RCC 7860 (cell line): Measurements from ENCODE around the gene AFAP1.

Source experiments
- DNase-seq: peaks from one replicate; pipeline ENCODE4 v3.0.0-alpha.2; 2015; ENCODE audit warnings: low spot score
- FAIRE-seq: peaks from 2 replicates; lab custom pipeline; 2012; peaks lifted over from hg19 to GRCh38; lab: Jason Lieb, UNC

AFAP1 gene

DNA sequence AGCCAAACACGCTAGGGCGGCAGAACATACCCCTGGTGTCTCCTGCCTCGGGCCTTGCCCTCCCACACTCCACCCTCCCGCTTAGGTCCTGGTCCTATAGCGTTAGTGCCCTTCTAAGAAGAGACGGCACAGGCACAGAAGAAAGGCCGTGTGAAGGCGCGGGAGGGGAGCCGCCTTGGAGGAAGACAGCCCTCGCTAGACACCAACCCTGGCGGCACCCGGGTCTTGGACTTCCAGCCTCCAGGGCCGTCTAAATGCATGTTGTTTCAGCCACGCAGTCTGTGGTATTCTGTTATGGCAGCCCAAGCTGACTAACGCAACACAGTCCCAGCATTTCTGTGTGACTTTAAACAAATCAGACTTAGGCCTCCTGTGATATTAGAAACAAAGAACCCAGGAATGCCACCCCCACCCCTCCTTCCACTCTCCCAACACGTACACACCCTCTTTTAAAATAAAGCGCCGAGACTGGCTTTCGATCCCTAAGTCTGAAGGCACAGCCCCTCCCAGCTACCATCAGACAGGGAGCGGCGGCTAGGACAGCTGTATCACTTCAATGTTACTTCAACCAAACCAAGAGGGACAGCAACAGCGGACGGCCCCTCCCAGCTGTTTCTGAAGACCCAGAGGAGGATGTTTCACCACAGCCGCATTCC is 128.0 kb downstream of the AFAP1 start:
- no peak for FAIRE-seq
- no peak for DNase-seq

DNA sequence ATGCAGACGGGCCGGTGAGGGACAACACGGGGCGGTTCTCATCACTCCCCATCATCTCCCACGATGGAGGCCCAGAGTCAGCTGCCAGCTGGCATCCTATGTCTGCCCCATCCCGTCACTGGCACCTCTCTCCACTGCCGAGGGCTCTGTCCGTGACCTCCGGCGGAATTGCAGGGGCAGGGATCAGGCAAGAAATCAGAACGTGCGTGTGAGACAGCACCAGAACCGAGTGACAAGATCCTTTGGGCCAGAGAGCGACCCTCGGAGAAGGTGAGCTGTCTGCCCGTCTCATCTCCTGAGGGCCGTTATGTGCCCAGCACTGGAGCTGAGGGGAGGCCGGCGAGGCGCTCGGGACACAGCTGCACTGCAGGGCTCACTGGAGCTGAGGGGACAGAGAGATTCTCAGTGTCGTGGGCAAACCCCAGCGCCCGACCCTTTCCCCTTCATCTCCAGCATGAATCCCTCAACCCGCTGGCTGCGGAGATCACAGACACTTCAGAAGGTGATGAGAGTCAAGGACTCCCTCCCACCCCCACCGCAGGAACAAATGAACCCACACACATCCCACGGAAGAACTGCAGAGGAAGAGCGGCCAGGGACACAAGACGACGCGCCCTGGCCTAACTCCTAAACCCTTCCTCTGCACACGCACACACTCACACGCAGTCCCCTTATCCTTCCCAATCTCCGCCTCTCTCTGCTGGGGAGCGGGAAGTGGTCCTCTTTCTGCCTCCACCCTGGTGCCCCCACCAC is 128.7 kb downstream of the AFAP1 start:
- FAIRE-seq (no peak), DNase-seq (no peak)

DNA sequence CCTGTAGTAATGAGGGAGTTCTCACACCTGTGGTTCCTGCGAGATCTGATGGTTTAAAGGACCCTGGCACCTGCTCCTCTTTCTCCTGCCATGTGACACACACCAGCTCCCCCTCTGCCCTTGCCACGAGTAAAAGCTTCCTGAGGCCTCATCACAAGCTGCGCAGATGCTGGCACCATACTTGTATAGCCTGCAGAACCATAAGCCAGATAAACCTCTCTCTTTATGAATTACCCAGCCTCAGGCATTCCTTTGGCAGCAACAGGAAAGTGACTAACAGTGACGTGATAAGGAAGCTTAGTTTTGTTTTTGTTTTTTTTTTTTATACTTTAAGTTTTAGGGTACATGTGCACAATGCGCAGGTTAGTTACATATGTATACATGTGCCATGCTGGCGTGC is 130.9 kb downstream of the AFAP1 start:
- no peak for FAIRE-seq

DNA sequence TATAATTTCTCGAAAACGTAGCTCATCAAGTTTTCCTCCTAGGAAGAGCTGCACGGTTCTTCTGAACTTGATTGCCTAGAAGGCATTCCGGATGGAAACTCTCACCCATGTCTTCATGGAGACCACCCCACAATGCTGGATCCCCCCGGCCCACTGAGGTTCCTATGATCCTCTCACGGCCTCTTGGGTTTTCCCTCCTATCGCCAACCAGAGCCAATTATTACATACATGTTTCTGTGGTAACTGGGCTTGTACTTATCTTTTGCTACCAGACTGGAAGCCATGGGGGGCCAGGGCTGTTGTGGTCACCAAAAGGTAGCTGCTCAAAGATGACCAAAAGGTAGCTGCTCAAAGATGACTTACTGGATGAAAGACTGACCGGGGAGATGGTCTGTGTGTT is 131.5 kb downstream of the AFAP1 start:
- FAIRE-seq (no peak), DNase-seq (no peak)

More for the DNA sequence above, 130.9 kb downstream of the AFAP1 start:
- no peak for DNase-seq

DNA sequence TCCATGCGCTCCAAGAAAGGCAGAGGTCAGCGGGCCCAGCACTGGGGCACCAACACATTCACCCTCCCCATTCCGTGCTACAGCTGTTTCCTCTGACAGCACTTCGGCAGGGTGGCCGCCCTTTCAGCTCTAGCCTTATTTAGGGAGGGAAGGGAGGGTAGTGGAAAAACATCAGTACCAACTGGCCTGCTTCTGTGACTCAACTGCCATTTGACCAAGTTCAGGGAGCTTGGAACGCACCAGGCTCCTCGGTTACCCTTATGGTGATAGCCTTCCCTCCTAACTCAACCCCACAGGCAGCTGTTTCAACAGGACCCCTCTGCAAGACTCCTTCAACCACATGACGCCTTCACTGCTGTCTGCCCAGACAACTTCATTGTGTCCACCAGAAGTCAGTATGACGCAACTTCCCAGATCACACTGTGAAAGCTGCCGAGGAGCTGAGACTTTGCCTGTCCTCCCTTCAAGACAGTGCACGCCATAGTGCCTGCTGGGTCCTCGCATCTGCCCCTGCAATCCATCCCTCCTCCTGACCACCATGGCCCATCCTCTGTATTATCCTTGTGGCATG is 132.2 kb downstream of the AFAP1 start:
- DNase-seq, result no peak
- no peak for FAIRE-seq

DNA sequence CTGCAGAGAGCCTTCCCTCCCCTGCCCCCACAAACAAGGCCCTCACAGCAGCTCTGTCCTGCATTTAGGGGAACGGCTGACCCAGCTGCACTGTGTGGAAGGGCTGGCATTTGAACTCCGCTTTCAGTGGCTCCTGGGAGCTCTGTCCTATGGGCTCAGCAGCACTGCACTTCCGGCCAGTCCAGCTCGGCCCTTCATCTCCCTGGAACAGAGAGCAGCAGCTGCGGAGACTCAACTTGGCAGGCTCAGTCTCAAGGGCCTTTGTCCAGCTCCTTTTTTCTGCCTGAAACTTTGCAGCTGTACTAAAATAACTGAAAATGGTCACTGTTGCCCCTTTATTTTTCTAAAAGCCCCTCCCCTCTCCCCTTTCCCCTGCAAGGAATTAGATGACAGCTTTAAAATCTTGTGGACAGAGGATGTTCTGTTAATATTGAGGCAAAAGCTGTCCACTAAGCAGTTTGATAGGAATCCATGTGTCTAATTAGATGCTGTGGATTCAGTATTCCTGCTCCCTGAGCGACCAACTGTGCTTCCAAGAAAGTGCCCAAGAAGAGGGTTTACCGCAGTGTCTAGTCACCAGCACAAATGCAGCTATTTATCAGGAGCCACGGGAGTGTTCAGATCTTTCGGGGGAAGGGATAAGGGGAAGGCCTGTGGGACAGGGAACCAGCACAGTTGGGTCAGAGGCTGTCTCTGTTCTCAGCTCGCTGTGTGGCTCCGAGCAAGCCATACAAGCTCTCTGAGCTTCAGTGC is 133.1 kb downstream of the AFAP1 start:
- no peak for FAIRE-seq
- no peak for DNase-seq

DNA sequence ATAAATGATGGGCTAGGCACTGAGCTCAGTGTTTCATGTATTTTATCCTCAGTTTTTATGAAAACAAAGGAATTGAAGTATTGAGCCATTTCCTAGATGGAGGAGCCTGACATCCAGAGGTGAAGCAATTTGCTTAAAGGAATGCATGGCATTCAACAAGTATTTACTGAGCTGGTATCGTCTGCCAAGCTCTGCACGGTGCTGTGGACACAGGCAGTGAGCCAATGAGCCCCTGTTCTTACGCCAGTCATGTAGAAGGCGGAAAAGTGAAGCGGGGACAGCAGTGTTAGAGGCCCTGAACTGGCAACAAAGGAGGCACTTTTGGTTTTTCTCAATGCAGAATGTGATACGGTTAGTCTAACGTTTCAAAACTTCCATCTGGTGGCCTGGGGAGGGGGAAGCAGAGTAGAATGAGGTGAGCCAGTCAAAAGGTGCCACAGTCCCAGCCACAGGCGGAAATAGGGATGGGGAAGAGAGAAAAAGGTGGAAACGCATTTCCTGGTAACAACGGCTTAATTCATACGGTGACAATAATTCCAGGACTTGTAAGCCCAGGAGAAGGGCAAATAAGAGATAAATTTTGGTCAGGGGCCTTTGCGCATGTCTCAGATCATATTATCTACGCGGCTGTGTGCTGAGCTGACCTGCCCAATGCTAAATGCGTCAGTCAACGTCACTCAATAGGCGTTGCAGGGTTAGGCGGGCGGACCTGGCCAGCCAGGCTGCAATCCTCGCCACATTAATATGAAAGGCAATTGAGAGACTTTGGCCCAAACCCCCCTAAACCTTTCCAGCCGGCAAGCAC is 133.9 kb downstream of the AFAP1 start:
- FAIRE-seq (peak; percentile 56), DNase-seq (peak; percentile 83)

DNA sequence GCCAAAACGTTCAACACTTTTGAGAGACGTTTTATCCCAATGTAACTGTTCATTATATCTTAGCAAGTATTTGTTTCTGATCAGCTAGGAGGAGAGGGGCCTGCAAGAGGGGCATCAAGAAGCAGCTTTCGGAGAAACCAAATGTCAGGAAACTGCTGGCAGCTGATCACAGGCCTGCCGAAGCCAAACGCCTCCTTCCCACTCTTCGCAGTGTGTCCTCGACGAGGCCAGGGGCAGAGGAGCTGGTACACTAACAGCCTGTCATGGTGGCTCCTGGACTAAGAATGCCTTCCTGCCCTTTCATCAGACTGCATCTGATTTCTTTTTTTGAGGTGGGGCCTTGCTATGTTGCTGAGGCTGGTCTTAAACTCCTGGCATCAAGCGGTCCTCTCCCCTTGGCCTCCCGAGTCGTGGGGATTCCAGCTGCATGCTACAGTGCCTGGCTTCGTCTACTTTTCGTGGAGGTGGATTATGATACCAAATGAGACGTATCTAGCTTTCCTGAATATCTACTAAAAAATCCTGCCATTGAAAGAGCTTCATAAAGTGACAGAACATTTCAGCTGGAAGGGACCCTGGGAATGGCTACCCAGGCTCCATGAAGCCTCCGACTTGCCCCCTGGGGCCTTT is 134.8 kb downstream of the AFAP1 start:
- no peak for DNase-seq
- FAIRE-seq, result no peak

DNA sequence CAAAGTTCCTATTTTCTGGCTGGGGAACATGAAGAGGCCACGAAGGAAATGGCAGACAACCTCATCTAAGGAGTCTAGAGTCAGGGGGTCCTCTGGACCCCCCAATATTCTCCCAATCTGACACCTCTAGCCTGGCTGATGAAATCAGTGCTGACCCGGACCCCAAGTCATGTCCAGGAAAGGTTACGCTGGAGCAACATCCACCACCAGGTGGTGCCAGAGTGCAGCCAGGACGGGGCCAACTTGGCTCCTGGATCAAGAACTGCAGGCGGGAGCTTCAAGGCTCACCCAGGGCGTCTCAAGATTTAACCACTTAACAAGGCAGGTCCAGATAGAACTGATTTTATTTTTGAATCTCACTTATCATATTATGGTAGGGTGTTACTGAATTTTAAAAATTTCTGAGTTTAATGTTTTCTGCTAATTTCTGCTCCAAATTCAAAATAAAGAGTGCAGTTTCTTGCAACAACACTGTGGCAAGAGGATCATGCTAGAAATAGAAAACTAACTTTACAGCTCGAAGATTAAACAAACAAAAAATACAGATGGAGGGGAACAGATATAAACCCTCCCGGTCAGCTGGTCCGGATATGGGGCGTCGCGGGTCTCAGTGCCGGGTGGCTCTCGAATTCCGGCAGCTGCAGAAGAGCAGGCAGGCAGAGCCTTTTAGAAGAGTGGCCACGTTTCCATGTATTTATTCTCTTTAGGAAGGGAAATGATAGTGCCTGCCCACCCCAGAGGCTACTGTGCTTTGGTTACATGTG is 135.5 kb downstream of the AFAP1 start:
- FAIRE-seq (no peak), DNase-seq (peak; percentile 53)

DNA sequence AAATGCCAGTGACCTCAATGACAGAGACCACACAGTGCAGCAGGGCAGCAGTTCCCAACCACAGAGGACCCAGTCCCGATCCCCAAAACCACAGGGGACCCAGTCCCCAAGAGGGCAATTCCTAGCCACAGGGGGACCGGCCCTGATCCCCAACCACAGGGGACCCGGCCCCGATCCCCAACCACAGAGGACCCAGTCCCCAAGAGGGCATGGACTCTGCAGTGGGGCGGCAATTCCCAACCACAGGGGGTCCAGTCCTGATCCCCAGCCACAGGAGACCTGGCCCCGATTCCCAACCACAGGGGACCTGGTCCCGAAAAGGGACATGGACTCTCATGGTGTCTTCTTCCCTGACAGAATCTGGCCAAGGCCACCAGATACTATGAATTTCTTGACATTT is 136.3 kb downstream of the AFAP1 start:
- DNase-seq (no peak), FAIRE-seq (no peak)

DNA sequence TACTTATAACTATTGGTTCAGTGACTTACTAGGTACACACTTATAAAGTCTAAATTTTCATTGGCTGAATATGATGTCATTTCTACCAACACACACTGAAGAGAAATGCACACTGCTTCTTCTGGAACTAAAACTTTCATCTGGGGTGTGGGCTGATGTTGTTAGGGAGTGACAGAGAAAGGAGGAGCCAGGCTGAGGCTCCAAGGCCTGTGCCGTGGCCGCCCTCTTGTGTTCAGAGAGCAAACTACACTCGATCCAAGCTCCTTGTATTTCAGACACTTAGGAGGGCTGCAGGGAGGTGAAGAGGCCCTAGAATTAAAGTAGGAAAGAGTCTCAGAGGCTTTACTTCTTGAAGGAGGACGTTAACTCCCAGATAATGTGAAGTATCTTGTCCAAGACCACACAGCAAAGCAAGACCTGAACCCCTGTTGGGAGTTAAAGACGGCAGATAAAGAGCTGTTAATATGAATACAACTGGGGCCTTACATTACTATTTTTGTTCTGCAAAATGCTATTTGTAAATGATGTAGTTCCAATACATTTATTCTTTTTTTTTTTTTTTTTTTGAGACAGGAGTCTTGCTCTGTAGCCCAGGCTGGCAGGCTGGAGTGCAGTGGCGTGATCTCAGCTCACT is 137.5 kb downstream of the AFAP1 start:
- FAIRE-seq (peak; percentile 45), DNase-seq (peak; percentile 58)

DNA sequence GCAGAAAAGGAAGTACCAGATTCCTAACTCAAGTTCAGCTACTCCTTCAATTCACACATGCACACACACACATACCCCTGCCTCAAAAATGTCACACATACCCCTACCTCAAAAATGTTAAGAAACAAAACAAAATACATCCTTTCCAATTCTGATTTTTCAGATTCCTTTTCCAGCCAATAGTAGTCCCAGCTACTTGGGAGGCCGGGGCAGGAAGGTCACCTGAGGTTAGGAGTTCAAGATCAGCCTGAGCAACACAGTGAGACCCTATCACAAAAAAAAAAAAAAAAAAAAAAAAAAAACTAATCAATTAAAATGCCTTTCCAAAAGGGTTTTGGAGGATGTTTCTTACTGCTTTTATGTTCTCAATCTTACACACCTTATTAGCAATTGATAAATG is 138.0 kb downstream of the AFAP1 start:
- FAIRE-seq, result no peak
- no peak for DNase-seq

DNA sequence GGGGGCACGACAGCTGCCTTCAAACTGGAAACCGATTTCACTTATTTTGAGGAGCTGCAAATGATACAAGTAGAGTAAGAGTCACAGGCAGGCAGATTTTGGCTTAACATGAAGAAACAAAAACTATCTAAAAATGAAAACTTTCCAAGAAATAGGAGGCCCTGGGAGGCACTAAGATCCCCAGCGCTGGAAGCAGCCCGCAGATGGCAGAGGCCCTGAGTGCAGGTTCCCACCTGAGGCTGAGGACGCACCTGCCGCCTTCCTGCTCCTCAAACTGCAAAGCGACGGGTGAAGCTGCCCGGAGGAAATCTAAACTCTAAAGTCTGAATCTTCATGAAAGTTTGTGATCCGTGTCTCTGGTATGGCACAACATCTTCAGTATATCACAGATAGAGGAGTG is 138.7 kb downstream of the AFAP1 start:
- DNase-seq (no peak), FAIRE-seq (no peak)

DNA sequence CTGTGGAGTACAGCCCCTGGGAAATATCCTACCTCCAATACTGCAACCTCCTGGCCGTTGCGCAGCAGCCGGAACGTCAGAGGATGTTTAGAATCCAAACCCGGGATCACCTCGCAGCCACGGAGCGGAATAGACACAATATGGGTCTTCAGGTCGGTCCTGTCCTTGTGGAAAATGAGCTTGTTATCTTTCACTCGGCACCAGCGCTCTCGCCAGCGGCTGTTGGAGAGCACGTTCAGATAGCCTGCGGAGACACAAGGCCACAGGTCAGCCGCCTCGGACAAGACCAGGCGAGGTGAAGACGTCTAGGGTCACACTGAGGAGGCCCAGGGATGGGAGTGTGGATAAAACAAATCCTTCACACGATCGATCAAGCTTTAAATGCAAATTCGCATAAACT is 139.3 kb downstream of the AFAP1 start:
- DNase-seq (no peak), FAIRE-seq (no peak)

DNA sequence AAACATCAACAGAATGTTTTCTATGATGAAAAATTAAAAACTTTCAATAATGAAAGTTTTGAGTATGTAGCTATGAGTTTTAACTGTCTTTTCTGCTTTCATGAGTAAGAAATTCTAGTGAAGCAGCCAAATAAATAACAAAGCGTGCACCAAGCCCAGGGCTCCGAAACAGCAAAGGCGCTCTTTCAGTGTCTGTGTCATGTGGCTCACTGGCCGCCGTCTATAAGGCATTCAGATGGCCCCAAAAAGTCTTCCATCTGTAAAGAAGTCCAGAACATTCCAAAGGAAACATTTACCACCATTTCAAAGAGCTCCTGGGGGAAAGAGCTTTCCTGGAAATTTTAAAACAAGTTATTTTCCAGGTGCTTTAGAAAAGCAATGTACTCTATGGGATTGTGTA is 139.9 kb downstream of the AFAP1 start:
- no peak for DNase-seq
- no peak for FAIRE-seq

DNA sequence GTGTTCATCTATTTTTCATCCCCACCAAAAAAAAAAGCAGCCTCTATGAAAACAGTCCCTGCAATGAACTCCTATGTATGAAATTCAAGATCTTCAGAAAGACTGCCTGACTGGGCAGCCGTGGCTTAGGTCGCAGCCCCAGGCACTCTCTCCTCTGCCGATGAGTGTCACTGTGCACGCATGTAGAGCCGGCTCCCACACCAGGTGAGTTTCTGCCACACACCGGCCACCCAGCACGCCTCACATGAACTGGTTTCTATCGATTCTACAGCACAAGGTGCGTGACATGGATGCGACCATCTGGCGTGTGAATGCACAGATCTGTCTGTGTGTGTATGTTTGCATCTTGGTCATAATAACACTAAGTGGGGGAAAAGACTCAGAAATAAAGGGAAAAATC is 140.4 kb downstream of the AFAP1 start:
- DNase-seq, result no peak
- FAIRE-seq, result no peak

DNA sequence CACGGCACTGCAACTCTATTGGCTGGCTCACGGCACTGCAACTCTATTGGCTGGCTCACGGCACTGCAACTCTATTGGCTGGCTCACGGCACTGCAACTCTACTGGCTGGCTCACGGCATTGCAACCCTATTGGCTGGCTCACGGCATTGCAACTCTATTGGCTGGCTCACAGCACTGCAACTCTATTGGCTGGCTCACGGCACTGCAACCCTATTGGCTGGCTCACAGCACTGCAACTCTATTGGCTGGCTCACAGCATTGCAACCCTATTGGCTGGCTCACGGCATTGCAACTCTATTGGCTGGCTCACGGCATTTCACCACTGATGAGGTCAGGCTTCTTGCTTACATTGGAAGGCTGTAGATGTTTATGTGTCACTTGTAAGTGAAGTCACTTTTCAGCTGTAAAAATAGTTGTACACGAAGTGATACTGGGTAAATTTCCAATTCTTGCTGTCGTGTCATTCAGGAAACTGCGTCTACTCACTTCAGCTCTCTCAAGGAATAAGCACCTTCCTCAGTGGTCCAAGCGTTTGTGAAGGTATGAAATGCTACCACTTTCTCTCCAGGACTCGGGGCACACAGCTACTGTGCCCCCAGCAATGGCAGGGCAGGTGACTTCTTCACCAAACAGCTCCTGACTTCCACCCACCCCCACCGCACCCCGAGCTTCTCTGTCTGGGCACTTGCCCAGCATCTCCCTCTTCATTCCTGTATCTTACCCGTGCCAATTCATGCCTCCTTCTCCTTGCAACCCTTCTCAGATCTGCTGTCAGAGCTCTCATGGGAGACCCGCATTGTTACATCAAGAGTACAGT is 141.3 kb downstream of the AFAP1 start:
- FAIRE-seq, result no peak
- no peak for DNase-seq

DNA sequence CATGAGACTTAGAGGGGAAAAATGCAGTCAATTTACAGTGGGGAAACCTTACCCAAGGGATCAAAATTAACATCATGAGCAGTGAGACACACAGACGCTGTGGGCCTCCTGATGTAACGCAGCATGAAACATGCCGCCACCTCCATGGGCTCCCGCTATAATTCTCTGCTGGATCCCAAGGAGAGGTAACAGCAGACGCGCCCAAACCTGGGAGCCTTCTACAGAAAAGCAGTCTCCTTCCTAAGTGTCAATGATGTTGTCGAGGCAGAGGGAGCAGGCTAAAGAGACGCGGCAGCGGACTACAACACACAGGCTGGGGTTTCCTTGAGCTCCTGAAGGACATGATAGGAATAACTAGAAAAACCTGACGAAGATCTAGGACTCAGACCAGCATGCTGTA is 142.3 kb downstream of the AFAP1 start:
- FAIRE-seq, result no peak

More for the DNA sequence above, 142.3 kb downstream of the AFAP1 start:
- no peak for DNase-seq
